Activated naive CD4-positive, alpha-beta T cell treated with anti-CD3 and anti-CD28 coated beads, Interleukin-2, amount 10 ng/mL, durations not matched to agents 7 days and 5 days (primary cell): ENCODE results near the gene CTAGE8.
"Not testable (repeated sequence)": the region's sequence is repeated elsewhere in the genome, so short reads cannot be mapped to it uniquely, and the experiment has no call there.

Experiments used
- CTCF ChIA-PET: fragments of 350-600 bp; sonication (Branson Sonifier 250); formaldehyde crosslinking; loops from one replicate; lab custom pipeline; 2021; ENCODE audit warnings: antibody characterized with exemption; lab: Charles Lee
- DNase-seq: peaks from one replicate; pipeline ENCODE4 v3.0.0-alpha.2; 2020
- H3K27ac Mint-ChIP-seq: one replicate; pipeline ENCODE4 v1.8.0; 2021; ENCODE audit warnings: mild to moderate bottlenecking, moderate library complexity, mixed read lengths
- H3K27me3 Mint-ChIP-seq: one replicate; pipeline ENCODE4 v1.8.0; 2021; ENCODE audit warnings: mild to moderate bottlenecking, mixed read lengths
- H3K36me3 Mint-ChIP-seq: one replicate; pipeline ENCODE4 v1.8.0; 2021; ENCODE audit warnings: mixed read lengths
- H3K4me1 Mint-ChIP-seq: one replicate; pipeline ENCODE4 v1.8.0; 2021; ENCODE audit warnings: mixed read lengths
- H3K4me3 Mint-ChIP-seq: one replicate; pipeline ENCODE4 v1.8.0; 2021; ENCODE audit warnings: mild to moderate bottlenecking, moderate library complexity, mixed read lengths
- H3K9me3 Mint-ChIP-seq: one replicate; pipeline ENCODE4 v1.8.0; 2021; ENCODE audit warnings: mixed read lengths

CTAGE8 gene

GRCh38 chr7:144231027-144231426 lies 38.1 kb downstream of the CTAGE8 start:
- H3K4me3 Mint-ChIP-seq, DNase-seq, H3K27me3 Mint-ChIP-seq, H3K36me3 Mint-ChIP-seq, H3K27ac Mint-ChIP-seq, H3K4me1 Mint-ChIP-seq, CTCF ChIA-PET, H3K9me3 Mint-ChIP-seq: not testable (repeated sequence)

GRCh38 chr7:144228810-144229209 lies 40.3 kb downstream of the CTAGE8 start:
- CTCF ChIA-PET, H3K27me3 Mint-ChIP-seq, H3K4me1 Mint-ChIP-seq, DNase-seq, H3K36me3 Mint-ChIP-seq, H3K27ac Mint-ChIP-seq, H3K9me3 Mint-ChIP-seq, H3K4me3 Mint-ChIP-seq: not testable (repeated sequence)

GRCh38 chr7:144226866-144227265 lies 42.2 kb downstream of the CTAGE8 start:
- H3K36me3 Mint-ChIP-seq, DNase-seq: not testable (repeated sequence)

GRCh38 chr7:144223675-144224074 lies 45.4 kb downstream of the CTAGE8 start:
- H3K9me3 Mint-ChIP-seq, H3K36me3 Mint-ChIP-seq, H3K27ac Mint-ChIP-seq, H3K4me1 Mint-ChIP-seq, H3K4me3 Mint-ChIP-seq, H3K27me3 Mint-ChIP-seq, DNase-seq, CTCF ChIA-PET: not testable (repeated sequence)

More at GRCh38 chr7:144226866-144227265, 42.2 kb downstream of the CTAGE8 start:
- H3K27me3 Mint-ChIP-seq, H3K4me1 Mint-ChIP-seq, H3K4me3 Mint-ChIP-seq, H3K9me3 Mint-ChIP-seq, H3K27ac Mint-ChIP-seq, CTCF ChIA-PET: not testable (repeated sequence)

GRCh38 chr7:144220531-144220930 lies 48.6 kb downstream of the CTAGE8 start:
- not testable (repeated sequence) for DNase-seq

GRCh38 chr7:144219149-144219548 lies 49.9 kb downstream of the CTAGE8 start:
- H3K27ac Mint-ChIP-seq, H3K4me3 Mint-ChIP-seq, CTCF ChIA-PET, H3K9me3 Mint-ChIP-seq, H3K4me1 Mint-ChIP-seq, DNase-seq, H3K36me3 Mint-ChIP-seq, H3K27me3 Mint-ChIP-seq: not testable (repeated sequence)

More at GRCh38 chr7:144220531-144220930, 48.6 kb downstream of the CTAGE8 start:
- H3K36me3 Mint-ChIP-seq, CTCF ChIA-PET, H3K4me1 Mint-ChIP-seq, H3K9me3 Mint-ChIP-seq, H3K4me3 Mint-ChIP-seq, H3K27me3 Mint-ChIP-seq, H3K27ac Mint-ChIP-seq: not testable (repeated sequence)

GRCh38 chr7:144218581-144218980 lies 50.5 kb downstream of the CTAGE8 start:
- H3K4me1 Mint-ChIP-seq, H3K4me3 Mint-ChIP-seq, H3K27me3 Mint-ChIP-seq, H3K27ac Mint-ChIP-seq, DNase-seq, H3K9me3 Mint-ChIP-seq, H3K36me3 Mint-ChIP-seq, CTCF ChIA-PET: not testable (repeated sequence)

GRCh38 chr7:144217200-144217599 lies 51.9 kb downstream of the CTAGE8 start:
- CTCF ChIA-PET, H3K9me3 Mint-ChIP-seq, H3K4me3 Mint-ChIP-seq, H3K27me3 Mint-ChIP-seq, H3K27ac Mint-ChIP-seq, H3K4me1 Mint-ChIP-seq, H3K36me3 Mint-ChIP-seq, DNase-seq: not testable (repeated sequence)
